ENCODE measurements around the gene CD248.
"Not testable (repeated sequence)": the region's sequence is repeated elsewhere in the genome, so short reads cannot be mapped to it uniquely, and the experiment has no call there.

CD248 gene

DNA sequence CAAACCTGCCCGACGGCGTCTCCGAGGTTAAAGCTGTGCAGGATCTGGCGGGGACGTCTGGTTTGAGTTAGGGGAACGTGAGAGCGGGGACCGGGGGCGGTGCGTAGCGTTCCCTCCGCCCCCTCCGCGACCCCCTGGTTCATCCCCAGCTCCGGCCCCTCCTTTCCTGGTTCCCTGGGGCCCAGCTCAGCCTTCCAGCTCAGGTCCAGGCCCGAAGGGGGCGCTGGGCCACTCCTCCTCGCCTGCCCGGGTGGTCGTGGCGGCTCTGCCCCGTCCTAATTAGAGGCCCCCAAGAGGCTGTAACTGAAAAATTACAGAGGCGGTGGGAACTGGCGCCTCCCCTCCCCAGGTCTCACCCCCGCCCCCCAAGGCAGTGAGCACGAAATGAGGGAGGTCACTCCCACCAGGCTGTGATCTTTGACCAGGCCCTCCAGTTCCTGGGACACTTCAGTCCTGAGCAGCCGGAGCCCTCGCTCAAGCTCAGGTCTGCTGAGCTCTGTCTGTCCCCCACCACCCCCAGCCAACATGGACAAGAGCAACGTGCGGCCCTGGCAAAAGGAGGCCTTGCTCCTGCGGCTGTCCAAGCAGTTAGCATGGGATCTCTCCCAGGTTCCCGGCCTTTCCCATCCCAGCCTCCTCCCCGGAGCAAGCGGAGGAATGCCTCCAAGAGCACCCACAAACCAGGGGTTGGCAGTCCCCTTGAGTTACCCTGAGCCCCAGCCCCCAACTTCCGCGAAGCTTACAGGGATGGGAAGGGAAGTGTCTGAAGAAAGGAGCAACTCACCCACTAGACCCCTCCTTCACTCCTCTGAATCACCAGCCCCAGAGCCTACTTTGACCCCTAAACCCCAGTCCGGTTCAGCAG lies 3.3 kb downstream of the CD248 start:
- peak in 1 of 4 experiments; percentile 27 for DNase-seq

DNA sequence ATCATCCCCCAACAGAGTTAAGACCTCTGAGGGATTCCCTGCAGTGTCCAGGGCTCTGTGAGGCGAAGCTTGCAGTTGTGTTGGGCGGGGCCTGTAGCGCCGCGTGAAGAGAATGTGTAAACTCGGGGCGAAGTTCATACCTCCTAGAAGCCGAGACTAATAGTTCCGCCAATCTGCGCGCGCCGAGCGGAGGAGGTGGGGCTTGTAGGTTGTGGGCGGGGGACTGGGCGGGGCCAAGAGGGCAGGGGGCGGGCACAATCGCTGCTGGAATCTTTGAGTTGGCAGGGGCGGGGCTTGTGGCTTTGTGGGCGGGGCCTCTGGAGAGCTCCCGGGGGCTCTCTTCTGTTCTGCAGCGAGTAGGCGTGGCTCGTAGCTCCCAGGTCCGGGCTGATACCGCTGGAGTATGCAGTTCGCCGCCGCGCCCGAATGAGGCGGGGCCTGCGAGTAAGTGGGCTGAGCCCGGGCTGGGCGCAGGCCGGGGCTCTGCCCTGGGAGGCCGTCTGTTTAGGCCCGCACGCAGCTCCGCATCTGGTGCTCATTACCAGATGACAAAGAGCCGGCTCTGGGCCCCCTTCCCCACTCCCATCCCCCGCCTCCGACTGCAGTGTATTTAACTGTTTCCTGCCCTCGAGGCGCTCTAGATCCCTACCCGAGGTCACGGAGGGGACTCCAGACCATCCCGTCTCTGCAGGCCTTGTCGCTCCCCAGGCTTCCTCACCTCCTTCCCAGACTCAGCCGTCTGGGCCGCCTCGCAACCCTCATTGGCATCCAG lies 4.1 kb downstream of the CD248 start:
- DNase-seq = peak; percentile 98 to 99 (median 99)

DNA sequence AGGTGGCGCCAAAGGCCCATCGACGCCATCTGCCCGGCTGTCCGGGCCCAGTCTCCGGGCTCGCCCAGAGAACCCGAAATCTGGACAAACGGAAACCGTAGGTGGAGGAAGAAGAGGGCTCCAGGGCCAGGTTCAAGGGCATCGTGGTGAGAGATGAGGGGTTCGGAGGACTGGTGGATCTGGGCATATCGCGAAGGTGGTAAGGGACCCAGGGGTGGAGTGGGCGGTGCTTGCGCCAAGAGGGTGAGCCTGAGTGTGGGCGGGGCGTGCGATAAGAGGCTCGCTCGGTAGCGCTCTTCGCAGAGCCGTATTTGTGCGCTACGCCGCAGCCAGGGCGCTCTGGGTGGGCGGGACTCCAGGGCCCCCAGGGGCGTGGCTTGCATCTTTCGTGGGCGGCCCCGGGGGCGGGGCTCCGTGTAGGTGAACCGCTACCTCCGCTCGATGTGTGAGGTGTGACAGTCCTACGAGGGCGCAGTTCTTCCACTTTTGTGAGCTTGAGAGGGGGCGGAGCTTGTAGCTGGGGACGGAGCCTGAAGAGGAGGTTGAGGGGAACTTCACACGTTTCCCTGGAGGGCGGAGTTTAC lies 4.8 kb downstream of the CD248 start:
- DNase-seq = peak; percentile 88 to 97 (median 94)

DNA sequence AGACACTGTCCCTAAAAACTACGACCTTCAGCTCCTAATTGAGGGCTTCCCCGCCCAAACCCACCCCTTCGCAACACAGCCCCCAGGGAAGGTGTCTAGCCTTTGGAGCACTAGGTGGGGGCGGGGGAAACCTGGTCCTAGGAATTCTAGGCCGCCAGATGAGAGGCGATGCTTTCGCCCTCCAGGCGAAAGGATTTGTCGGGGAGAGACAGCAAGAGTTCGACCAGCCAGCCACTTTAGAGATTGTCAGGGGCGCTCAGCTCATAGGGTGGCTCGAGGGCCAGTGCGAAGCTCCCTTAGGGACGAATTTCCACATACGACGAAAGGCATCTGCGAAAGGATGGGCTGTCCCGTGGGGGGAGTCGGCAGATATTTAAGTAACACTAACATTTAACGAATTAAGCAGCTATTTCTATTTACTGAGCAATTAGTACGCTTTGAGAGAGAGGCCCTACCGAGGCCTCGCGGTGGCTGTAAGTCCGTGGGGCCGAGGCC lies 5.3 kb downstream of the CD248 start:
- no peak for DNase-seq

DNA sequence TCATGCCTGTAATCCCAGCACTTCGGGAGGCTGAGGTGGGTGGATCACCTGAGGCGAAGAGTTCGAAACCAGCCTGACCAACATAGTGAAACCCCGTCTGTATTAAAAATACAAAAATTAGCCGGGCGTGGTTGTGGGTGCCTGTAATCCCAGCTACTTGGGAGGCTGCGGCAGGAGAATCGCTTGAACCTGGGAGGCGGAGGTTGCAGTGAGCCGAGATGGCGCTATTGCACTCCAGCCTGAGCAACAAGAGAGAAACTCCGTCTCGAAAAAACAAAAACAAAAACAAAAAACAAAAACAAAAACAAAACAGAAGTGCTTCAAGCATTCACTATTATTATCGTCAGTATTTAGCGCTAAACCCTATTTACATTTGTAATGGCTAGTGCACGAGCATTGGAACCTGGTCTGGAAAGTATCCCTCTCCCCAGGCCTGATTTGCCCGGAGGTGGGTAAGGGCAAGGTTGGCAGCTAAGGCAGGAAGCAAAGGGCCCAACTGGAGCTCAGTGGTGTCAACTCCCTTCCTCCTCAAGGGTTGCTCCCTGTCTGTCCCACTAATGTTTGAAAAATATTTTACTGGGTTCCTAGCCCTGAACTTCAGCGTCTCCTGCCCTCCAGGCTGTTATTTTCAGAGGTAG lies 5.9 kb downstream of the CD248 start:
- DNase-seq = not testable (repeated sequence)

DNA sequence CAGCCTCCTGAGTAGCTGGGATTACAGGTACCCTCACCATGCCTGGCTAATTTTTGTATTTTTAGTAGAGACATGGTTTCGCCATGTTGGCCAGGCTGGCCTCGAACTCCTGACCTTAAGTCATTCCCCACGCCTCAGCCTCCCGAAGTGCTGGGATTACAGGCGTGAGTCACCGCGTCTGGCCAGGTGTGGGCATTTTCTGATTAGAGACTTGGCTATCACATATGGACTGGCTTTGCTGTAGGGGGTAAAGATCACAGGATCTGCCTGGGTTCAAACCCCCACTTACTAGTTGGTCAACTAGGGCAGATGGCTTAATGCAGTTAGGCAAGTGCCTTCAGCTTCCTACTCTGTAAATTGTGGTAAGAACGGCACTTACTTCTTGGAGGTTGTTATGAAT lies 6.5 kb downstream of the CD248 start:
- no peak for DNase-seq

DNA sequence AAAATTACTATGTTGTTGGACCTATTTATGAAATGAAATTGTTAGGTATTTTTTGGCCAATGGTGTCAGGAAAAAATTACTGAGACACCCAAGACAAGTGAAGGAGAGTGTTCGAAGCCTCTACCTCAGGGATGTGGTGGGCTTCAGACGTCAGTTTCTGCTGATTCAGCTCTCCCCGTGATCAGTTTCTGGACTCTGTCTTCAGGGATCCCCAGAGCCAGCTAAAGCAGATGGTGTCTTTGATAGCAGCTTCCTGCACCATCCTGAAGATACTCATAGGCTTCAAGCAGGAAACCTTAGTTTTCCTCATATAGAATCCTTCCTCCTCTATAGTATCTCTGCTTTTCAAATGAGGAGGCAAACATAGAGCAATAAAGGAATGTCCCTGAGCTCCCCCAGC lies 7.4 kb downstream of the CD248 start:
- DNase-seq = no peak

DNA sequence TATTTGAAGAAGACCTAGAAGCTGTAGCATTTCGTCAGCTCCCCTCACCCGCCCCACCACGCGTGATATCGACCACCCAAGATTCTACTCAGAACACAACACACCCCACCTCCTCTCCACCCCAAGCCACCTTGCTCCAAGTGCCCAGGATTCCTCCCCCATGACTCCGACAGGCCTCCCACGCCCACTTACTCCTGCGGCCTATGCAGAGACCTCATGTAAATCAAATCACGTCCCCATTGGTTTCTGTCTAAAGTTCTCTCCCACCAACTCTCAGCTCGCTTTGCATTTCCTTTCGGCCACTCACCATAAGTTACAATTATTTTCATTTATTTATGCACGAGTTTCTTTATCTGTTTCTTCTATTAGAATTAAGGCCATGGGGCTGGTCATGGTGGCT lies 14.2 kb downstream of the CD248 start:
- DNase-seq = no peak

DNA sequence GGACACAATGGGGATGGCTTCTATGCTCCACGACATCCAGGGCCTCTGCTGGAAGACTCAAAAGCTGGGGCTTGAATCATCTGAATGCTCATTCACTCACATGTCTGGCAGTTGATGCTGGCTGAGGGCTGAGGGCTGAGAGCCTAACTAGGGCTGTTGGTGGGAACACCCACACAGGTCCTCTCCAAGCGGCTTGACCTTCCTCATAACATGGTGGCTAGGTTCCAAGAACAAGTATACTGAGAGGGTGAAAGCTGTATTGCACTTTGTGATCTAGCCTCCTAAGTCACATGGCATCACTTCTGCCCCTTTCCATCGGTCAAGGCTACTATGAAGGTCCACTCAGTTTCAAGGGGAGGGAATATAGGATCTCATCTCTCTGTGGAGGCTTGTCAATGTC lies 17.7 kb downstream of the CD248 start:
- peak; percentile 64 to 85 (median 80) for DNase-seq

DNA sequence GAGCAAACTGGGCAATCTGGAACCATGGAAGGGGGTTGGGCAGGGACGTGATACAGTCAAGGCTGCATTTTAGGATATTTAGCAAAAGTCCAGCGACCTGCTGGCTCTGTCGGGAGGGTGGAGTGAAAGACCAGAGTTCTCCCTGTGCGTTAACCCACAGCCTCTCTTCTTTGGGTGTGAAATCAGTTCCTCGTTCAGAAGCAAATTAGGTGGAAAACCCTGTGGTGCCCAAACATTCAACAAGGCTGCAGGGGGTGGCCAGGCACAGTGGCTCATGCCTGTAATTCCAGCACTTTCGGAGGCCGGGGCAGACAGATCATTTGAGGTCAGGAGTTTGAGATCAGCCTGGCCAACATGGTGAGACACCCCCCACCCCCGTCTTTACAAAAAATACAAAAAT lies 19.2 kb downstream of the CD248 start:
- DNase-seq = no peak

DNA sequence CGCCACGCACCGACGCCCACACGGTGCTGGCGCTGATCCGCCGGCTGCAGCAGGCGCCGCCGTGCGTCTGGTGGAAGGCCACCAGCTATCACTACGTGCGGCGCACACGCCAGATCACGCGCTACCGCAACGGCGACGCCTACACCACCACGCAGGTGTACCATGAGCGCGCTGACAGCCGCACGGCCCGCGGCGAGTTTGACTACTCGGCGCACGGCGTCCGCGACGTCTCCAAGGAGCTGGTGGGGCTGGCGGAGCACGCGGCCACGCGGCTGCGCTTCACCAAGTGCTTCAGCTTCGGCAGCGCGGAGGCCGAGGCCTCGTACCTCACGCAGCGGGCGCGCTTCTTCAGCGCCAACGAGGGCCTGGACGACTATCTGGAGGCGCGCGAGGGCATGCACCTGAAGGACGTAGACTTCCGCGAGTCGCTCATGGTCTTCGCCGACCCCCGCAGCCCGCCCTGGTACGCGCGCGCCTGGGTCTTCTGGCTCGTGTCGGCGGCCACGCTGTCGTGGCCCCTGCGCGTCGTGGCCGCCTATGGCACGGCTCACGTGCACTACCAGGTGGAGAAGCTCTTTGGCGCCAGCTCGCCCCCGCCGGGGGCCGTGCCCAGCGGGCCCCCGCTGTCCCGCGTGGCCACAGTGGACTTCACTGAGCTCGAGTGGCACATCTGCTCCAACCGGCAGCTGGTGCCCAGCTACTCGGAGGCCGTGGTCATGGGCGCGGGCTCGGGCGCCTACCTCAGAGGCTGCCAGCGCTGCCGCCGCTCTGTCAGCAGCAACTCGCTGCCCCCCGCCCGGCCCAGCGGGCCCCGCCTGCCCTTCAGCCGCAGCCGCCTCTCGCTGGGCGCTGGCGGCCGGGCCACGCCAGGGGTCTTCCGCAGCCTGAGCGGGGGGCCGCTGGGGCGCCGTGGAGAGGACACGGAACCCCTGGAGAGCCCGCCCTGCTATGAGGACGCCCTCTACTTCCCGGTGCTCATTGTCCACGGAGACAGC lies 21.9 kb downstream of the CD248 start:
- no peak for DNase-seq

DNA sequence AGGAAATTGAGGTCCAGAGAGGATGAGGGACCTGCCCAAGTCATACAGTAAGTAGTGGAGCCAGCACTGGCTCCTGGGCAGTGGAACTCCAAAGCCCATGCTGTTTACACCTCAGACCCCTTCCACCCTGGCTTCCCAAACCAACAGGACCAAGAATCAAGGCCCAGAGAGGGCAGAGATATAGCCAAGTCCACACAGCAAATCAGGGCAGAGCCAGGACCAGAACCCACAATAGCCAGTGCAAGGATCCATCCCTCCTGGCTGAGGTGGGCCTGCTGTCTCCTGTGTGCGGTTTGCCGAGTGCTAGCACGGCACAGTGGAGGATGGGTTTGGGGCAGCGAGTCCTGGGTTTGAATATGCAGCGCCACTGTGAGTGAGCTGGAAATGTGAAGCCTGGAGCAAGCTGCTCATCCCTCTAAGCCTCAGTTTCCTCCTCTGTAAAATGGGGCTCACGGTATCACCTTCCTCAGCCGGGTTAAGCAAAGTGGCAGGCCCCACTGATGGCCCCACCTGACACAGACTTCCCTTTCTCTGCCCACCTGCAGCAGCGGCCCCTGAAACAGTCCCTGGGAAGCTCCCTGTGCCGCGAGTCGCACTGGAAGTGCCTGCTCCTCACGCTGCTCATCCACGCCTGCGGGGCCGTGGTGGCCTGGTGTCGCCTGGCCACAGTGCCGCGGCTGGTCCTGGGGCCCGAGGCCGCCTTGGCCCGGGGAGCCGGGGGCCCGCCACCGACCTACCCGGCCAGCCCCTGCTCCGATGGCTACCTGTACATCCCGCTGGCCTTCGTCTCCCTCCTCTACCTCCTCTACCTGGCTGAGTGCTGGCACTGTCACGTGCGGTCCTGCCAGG lies 22.8 kb downstream of the CD248 start:
- no peak for DNase-seq

DNA sequence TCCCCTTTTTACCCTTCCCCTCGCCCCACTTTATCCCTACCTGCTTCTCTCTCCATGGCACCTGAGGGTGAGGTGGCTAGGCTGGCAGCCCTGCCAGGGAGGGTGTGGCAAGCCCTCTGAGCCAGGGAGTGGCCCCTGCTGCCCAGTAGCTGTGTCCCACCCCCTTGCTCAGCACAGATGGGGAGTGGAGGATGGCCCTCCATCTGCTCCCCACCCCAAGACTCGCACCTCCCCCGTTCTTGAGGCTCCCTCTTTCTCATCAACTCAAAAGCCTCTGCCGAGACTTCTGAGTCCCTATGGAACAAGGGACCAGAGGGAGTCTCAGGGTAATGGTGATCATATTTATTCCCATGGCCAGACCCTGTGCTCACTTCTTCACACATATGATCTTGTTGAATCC lies 23.5 kb downstream of the CD248 start:
- DNase-seq = no peak

DNA sequence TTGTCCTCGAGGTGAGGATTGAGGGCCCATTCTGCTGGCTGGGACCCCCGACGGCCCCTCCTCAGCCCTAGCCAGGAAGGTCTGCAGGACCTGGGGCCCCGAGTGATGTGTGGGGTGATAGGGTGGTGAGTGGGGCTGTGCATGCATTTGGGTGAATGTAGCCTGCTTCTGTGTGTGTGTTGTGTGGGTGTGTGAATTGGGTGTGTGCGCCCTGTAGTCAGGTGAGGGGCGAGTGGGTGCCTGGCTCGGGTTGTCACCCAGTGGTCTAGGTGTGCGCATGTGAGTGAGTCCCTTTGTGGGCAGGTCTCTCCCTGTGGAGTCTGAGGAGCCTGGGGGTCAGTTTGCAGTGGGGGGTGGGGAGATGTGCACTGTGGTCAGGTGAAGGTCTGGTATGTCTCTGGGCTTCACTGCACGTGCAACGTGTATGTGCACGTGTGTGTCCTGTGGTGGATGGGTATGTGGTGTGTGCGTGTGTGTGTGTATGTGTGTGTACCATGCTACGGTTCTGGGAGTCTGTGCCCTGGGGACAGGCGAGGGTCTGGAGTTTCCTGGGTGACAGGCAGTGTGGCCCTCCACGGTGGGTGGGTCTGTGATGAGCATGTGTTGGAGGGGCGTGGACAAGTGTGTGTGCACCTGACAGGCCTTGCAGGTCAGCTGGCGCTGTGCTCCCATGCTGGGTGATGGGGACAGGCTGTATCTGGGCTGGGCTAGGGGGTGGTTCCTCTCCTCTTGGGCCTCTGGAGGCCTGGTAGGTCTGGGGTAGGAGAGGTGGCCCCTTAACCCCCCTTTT lies 24.1 kb downstream of the CD248 start:
- no peak for DNase-seq

DNA sequence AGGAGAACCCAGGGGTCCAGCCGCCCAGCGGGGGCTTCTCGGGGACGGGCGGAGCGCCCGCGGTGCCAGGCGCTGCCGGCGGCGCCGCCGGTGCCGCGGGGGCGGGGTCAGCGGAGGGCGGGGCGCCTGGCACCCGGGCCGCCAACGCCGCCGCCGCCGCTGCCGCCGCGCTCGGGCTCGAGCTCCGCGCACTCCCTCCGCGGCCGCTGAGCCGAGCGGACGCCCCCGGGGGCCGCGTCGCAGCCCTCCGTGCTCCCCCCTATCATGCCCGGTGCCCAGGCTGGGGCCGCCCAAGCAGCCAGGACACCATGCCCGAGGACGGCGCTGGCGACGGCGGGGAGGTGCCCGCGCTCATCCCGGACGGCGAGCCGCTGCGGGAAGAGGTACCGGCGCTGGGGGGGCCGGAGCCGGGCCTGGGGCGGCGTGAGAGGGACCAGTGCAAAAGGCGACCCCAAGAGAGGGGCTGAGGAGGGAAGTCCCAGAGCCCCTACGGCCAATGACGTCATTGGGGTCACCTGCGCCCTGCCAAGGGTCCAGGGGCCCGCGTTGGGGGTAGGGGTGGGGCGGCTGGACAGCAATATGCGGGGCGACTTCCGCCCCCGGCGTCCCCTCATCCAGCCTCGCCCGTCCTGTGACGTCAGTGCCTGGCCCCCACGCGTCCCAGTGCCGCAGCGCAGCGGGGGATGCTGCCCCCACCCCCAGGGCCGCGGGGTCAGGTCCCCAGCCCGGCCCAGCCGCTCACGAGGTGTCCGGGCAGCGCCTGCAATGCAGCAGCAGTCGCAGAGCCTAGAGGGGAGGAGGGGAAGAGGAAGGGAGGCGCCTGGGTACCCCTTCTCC lies 24.9 kb downstream of the CD248 start, which contains the start of gene TMEM151A:
Gene TMEM151A (plus strand): TSS at position 189 of the 837 bp plus-strand sequence. CDS start 120 bp downstream, at position 309.
- DNase-seq = peak in 3 of 4 experiments; percentile 21 to 60 (median 46)

DNA sequence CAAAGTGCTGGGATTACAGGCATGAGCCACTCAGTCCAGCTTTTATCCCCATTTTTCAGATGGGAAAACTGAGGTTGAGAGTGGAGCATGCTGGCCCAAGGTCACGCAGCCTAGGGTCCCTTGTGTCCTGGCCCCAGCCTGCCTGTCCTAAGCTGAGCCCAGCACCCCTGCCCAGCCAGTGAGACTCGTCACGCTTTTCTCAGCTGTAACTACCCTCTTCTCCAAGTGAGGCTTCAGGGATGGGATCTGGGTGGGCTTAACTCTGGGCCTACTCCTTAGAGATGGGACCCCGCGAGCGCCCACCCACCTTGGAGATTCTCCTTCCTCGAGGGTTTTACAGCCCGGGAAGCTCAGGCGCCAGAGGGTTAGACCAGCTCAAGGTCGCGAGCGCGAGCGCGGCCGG lies 25.5 kb downstream of the CD248 start:
- no peak for DNase-seq

DNA sequence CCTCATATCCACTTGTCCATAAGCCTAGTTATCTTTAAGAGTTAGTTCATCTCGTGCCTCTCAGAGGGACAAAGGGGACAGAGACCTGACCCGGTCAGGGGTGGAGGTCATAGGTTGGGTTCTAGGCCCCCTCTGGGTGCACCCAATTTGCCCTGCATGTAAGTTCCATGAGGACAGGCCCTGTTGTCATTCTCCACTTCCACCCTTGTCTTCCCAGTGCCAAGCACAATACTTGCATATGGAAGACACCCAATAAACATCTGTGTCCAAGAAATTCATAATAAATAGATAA lies 26.6 kb downstream of the CD248 start:
- DNase-seq = no peak

DNA sequence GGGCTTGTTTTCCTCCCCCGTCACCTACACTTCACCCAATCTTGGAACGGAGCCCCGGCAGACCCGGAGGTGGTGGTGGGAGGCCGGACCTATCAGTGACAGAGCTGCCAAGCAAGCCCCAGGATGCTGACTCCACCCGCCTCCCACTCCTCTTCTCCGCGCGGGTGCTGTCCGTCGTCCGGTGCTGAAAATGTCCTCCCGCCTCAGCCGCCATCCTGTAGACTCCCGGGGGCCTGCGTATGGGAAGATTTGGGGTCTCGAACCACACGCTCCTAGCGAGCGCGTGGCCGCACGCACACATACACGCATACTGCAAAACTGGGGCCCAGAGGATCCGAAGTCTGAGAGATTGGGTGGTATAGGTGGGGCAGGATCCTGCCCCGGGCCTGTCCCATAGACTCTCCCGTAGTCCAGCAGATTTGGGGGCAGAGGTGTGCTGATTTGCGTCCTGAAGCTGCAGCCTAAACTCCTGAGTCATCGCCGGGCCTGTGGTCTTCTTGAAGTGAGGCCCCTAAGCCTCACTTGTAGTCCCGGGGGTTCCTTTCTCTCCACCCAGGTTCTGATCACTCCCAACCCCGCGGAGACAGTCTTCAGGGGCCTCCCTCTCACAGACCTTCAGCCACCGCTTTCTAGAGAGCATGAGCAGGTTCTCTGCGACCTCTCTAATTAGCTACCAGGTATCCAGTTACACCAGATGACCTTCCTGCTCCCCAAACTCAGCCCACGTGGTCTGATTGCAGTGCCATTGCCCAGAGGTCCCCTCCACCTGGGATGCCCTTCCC lies 27.1 kb downstream of the CD248 start:
- DNase-seq = peak; percentile 81 to 91 (median 84)
